Activated T-helper 17 cell treated with anti-CD3 and anti-CD28 coated beads, Interleukin-2, amount 50 U/mL, for 72 hours (primary cell): ENCODE results near the gene QSOX2. TPM values are rescaled to one million over a fixed set of nuclear protein-coding genes. Genes with fewer than 3 reads are reported as not detected.

ENCODE experiments used
- ATAC-seq: fragments of 150-1000 bp; cut with Tn5 transposase; replicated peaks from 2 replicates; pipeline ENCODE4 v1.10.0; 2021; ENCODE audit warnings: mild to moderate bottlenecking, moderate library complexity
- H3K27ac Mint-ChIP-seq: one replicate; pipeline ENCODE4 v1.8.0; 2022; ENCODE audit warnings: mixed read lengths
- H3K27me3 Mint-ChIP-seq: one replicate; pipeline ENCODE4 v1.8.0; 2022; ENCODE audit warnings: mixed read lengths
- H3K36me3 Mint-ChIP-seq: one replicate; pipeline ENCODE4 v1.8.0; 2022; ENCODE audit warnings: low read depth, mild to moderate bottlenecking, mixed read lengths
- H3K4me1 Mint-ChIP-seq: one replicate; pipeline ENCODE4 v1.8.0; 2022; ENCODE audit warnings: mixed read lengths
- H3K4me3 Mint-ChIP-seq: one replicate; pipeline ENCODE4 v1.8.0; 2022; ENCODE audit warnings: mild to moderate bottlenecking, mixed read lengths
- H3K9me3 Mint-ChIP-seq: one replicate; pipeline ENCODE4 v1.8.0; 2022; ENCODE audit warnings: mixed read lengths
- total RNA-seq, 2 donors: library from RNA; stranded (reverse); gene quantifications; one replicate each; pipeline ENCODE4 v1.2.3, GENCODE V29; 2022

QSOX2 gene
- total RNA-seq, 2 donors from 2014 or later: 25.9 to 28.5 TPM

GRCh38 chr9:136222906-136223285 is 22.7 kb downstream of the QSOX2 start:
- no peaks in the 10 kb centered on the region for H3K27me3 Mint-ChIP-seq
- peaks cover 89% of the 10 kb centered on the region for H3K36me3 Mint-ChIP-seq
- no peak for ATAC-seq

GRCh38 chr9:136222166-136222905 is 23.3 kb downstream of the QSOX2 start:
- Mint-ChIP-seq H3K36me3 (peaks cover 90% of the 10 kb centered on the region), H3K4me3 (no peak overlapping the region), H3K27ac (no peak overlapping the region), H3K9me3 (no peaks in the 10 kb centered on the region), H3K27me3 (no peaks in the 10 kb centered on the region), H3K4me1 (peaks cover 12% of the 10 kb centered on the region)
- ATAC-seq: no peak

More at GRCh38 chr9:136222906-136223285, 22.7 kb downstream of the QSOX2 start:
- Mint-ChIP-seq H3K27ac (no peak overlapping the region), H3K4me1 (peaks cover 14% of the 10 kb centered on the region), H3K9me3 (no peaks in the 10 kb centered on the region), H3K4me3 (no peak overlapping the region)

GRCh38 chr9:136220017-136220729 is 25.4 kb downstream of the QSOX2 start:
- H3K27me3 Mint-ChIP-seq: no peaks in the 10 kb centered on the region
- peaks cover 94% of the 10 kb centered on the region for H3K36me3 Mint-ChIP-seq
- peaks cover 11% of the 10 kb centered on the region for H3K4me1 Mint-ChIP-seq
- H3K4me3 Mint-ChIP-seq: peak overlapping the region; percentile 25
- ATAC-seq: peak; percentile 92
- H3K9me3 Mint-ChIP-seq: no peaks in the 10 kb centered on the region
- peak overlapping the region; percentile 43 for H3K27ac Mint-ChIP-seq

- peaks cover 6% of the 10 kb centered on the region for H3K4me1 Mint-ChIP-seq
- no peak overlapping the region for H3K4me3 Mint-ChIP-seq
- ATAC-seq: no peak
- H3K36me3 Mint-ChIP-seq: peaks cover 96% of the 10 kb centered on the region
- H3K27ac Mint-ChIP-seq: no peak overlapping the region
- no peaks in the 10 kb centered on the region for H3K27me3 Mint-ChIP-seq
- no peaks in the 10 kb centered on the region for H3K9me3 Mint-ChIP-seq
Measured at GRCh38 chr9:136219276-136219675, 26.3 kb downstream of the QSOX2 start.

- Mint-ChIP-seq H3K4me1 (peaks cover 6% of the 10 kb centered on the region), H3K4me3 (no peak overlapping the region), H3K36me3 (peaks cover 96% of the 10 kb centered on the region), H3K27ac (no peak overlapping the region), H3K9me3 (no peaks in the 10 kb centered on the region), H3K27me3 (no peaks in the 10 kb centered on the region)
- ATAC-seq: no peak
Measured at GRCh38 chr9:136218673-136219072, 26.9 kb downstream of the QSOX2 start.

GRCh38 chr9:136218271-136218670 is 27.3 kb downstream of the QSOX2 start:
- Mint-ChIP-seq H3K36me3 (peaks cover 96% of the 10 kb centered on the region), H3K27ac (no peak overlapping the region), H3K4me1 (peaks cover 6% of the 10 kb centered on the region), H3K27me3 (no peaks in the 10 kb centered on the region), H3K9me3 (no peaks in the 10 kb centered on the region), H3K4me3 (no peak overlapping the region)
- ATAC-seq: no peak

GRCh38 chr9:136216541-136217244 is 28.9 kb downstream of the QSOX2 start:
- Mint-ChIP-seq H3K4me1 (peaks cover 6% of the 10 kb centered on the region), H3K4me3 (no peak overlapping the region), H3K9me3 (no peaks in the 10 kb centered on the region), H3K27me3 (no peaks in the 10 kb centered on the region), H3K27ac (no peak overlapping the region), H3K36me3 (peaks cover 96% of the 10 kb centered on the region)
- no peak for ATAC-seq

GRCh38 chr9:136213733-136214132 is 31.9 kb downstream of the QSOX2 start:
- Mint-ChIP-seq H3K27me3 (no peaks in the 10 kb centered on the region), H3K36me3 (peaks cover 81% of the 10 kb centered on the region), H3K4me1 (no peaks in the 10 kb centered on the region), H3K27ac (no peak overlapping the region), H3K4me3 (no peak overlapping the region), H3K9me3 (no peaks in the 10 kb centered on the region)
- no peak for ATAC-seq

- no peak overlapping the region for H3K4me3 Mint-ChIP-seq
- no peaks in the 10 kb centered on the region for H3K4me1 Mint-ChIP-seq
- H3K27me3 Mint-ChIP-seq: no peaks in the 10 kb centered on the region
- no peak for ATAC-seq
- H3K36me3 Mint-ChIP-seq: peaks cover 78% of the 10 kb centered on the region
- no peaks in the 10 kb centered on the region for H3K9me3 Mint-ChIP-seq
- no peak overlapping the region for H3K27ac Mint-ChIP-seq
Measured at GRCh38 chr9:136212345-136212950, 33.2 kb downstream of the QSOX2 start.

GRCh38 chr9:136211441-136212344 is 33.9 kb downstream of the QSOX2 start:
- no peaks in the 10 kb centered on the region for H3K27me3 Mint-ChIP-seq
- H3K9me3 Mint-ChIP-seq: no peaks in the 10 kb centered on the region
- H3K4me1 Mint-ChIP-seq: peaks cover 3% of the 10 kb centered on the region
- H3K27ac Mint-ChIP-seq: no peak overlapping the region
- H3K36me3 Mint-ChIP-seq: peaks cover 79% of the 10 kb centered on the region
- no peak overlapping the region for H3K4me3 Mint-ChIP-seq
- no peak for ATAC-seq

GRCh38 chr9:136211006-136211405 is 34.6 kb downstream of the QSOX2 start:
- H3K4me1 Mint-ChIP-seq: peaks cover 3% of the 10 kb centered on the region
- H3K27me3 Mint-ChIP-seq: peaks cover 2% of the 10 kb centered on the region
- no peak for ATAC-seq
- H3K27ac Mint-ChIP-seq: no peak overlapping the region
- H3K4me3 Mint-ChIP-seq: no peak overlapping the region
- no peaks in the 10 kb centered on the region for H3K9me3 Mint-ChIP-seq
- H3K36me3 Mint-ChIP-seq: peaks cover 83% of the 10 kb centered on the region

GRCh38 chr9:136210276-136210675 is 35.3 kb downstream of the QSOX2 start:
- Mint-ChIP-seq H3K9me3 (no peaks in the 10 kb centered on the region), H3K4me3 (no peak overlapping the region), H3K27me3 (peaks cover 3% of the 10 kb centered on the region), H3K27ac (no peak overlapping the region), H3K36me3 (peaks cover 77% of the 10 kb centered on the region), H3K4me1 (peaks cover 3% of the 10 kb centered on the region)
- no peak for ATAC-seq

- ATAC-seq: no peak
- H3K9me3 Mint-ChIP-seq: no peaks in the 10 kb centered on the region
Measured at GRCh38 chr9:136209786-136210185, 35.8 kb downstream of the QSOX2 start.

More at GRCh38 chr9:136209786-136210185, 35.8 kb downstream of the QSOX2 start:
- Mint-ChIP-seq H3K4me3 (no peak overlapping the region), H3K27me3 (peaks cover 3% of the 10 kb centered on the region), H3K4me1 (peaks cover 3% of the 10 kb centered on the region), H3K27ac (no peak overlapping the region), H3K36me3 (peaks cover 72% of the 10 kb centered on the region)
